ENCODE results near the gene KCNK16.

KCNK16 gene

DNA sequence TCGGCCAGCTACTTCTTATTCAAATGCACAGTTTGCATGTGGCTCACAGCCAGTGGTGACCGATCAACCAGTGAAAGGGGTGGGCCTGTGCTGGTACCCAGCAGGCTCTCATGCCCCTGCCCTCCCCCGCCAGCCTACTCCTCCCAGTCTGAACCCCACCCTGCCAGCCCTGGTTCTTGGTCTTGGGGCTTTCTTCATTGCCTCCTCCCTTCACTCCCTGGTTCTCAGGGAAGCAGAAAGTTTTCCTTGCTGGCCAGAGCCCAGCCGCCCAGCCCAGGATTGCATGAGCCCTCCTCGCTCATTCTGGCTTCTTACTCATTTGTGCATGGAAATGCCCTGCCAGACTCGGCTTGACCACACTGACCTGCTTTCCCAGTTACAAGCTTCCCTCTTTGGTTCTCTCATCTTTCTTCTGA, 49.1 kb downstream of the KCNK16 start:
- no peak for DNase-seq

DNA sequence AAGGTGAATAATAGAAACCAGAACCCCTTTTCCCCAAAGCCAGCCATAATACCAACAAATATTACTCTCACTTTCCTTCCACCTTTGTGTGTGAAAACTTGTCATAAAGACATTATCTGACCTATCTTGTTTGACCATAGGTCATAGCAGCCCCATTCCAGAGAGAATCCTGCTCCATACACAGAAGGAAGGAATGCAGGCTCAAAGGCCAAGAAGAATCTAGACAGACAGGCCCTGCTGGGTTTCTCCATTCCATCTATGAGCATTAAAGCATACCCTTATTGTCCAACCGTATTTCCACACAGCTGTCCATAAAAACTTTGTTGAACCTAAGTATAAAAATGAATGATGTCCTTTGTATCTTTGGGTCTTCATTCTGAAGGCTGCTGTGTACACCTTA, 52.5 kb downstream of the KCNK16 start:
- DNase-seq: no peak

DNA sequence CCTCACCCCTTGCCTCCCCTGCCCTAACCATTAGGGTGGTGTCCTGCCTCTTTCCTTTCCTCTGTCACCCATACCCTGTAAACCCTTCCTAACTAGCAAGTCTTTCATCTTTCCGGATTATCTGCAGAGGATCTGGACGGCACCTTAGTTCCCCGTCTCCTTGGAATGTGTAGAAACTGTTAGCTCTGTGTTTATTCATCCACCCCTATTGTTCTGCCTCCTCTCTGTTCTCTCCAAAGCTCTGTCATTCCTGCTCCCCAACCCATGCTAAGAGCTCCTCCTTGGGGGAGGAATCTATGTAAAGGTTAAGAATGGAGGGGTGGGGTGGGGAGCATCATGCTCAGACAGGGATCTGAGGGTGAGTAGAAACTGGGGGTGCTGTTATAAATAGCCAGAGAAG, 53.8 kb downstream of the KCNK16 start:
- DNase-seq: no peak

DNA sequence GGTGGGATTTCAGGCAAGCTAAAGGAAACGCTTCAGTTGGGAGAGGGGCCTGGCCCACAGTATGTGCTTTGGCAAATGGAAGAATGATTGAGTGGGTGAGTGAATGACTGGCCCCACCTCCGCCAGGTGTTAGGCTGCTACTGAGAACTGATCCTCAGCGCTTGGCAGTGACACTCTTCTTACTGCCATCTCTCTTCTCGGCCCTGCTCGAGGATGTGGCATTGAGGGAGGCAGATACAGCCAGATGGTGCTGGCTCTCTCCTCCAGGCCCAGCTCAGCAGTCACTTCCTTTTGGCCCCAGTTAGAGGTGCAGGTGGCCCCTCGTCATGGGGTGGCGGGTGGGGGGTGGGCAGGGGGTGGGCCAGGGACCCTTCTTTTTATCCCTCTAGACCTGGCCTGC, 54.3 kb downstream of the KCNK16 start:
- no peak for DNase-seq

DNA sequence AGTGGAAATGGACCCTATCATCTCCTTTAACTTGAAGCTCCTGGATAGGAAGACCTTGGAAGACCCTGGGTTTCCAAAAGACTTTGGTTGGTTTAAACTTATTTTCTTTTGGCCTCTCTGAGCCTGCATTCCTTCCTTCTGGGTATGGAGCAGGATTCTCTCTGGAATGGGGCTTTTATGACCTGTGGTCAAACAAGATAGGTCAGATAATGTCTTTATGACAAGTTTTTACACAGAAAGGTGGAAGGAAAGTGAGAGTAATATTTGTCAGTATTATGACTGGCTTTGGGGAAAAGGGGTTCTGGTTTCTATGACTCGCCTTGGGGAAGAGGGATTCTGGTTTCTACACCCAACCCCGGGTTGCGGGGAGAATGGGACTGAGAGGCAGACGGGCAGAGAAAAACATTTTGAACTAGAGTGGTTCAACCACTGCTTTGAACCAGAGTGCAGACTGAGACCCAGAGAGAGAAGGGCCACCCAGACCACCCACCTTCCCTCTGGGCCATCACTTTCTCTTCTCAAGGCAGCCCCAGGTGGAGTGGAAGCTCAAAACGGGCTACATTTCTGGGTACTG, 55.6 kb downstream of the KCNK16 start:
- no peak for DNase-seq

DNA sequence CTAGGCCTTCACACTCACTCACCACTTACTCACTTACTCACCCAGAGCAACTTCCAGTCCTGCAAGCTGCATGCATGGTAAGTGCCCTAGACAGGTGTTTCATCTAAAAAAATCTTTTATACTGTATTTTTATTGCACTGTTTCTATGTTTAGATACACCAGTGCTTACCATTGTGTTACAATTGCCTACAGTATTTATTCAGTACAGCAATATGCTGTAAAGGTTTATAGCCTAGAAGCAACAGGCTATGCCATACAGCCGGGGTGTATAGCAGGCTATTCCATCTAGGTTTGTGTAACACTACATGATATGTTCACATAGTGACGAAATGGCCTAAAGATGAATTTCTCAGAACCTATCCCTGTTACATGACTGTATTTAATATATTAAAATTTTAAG, 56.1 kb downstream of the KCNK16 start:
- no peak for DNase-seq

Data from 8988T (cell line).